Keratinocyte (primary cell): ENCODE results near the gene PLXNA1. TPM values are rescaled to one million over a fixed set of nuclear protein-coding genes. Genes with fewer than 3 reads are reported as not detected.

Experiments
- DNase-seq: peaks from one replicate; pipeline ENCODE4 v3.0.0-alpha.2; 2011; ENCODE audit warnings: low read depth, missing footprints, low spot score
- FAIRE-seq: peaks from 2 replicates; lab custom pipeline; 2011; peaks lifted over from hg19 to GRCh38; lab: Jason Lieb, UNC
- H2AFZ ChIP-seq: 2 replicates; pipeline ENCODE4 v1.6.0; 2012; ENCODE audit warnings: low read length, control low read depth, inconsistent platforms; ENCODE audit not compliant: control insufficient read depth
- H3K27ac ChIP-seq: 2 replicates; pipeline ENCODE4 v1.5.1; 2011; ENCODE audit warnings: low read length; ENCODE audit not compliant: control insufficient read depth, insufficient read depth
- H3K27me3 ChIP-seq: 3 replicates; pipeline ENCODE4 v1.6.0; 2011; ENCODE audit warnings: low read length; ENCODE audit not compliant: control insufficient read depth, insufficient read depth; ENCODE audit errors: extremely low read depth
- H3K36me3 ChIP-seq, 2 experiments: 2 replicates in 1 of 2; 3 replicates in 1 of 2; pipeline ENCODE4 v1.5.1; 2011; ENCODE audit warnings: low read length in 2 of 2, mild to moderate bottlenecking in 1 of 2; ENCODE audit not compliant: control insufficient read depth in 2 of 2, insufficient read depth in 2 of 2; ENCODE audit errors: extremely low read depth in 1 of 2
- H3K4me1 ChIP-seq: 3 replicates; pipeline ENCODE4 v1.5.1; 2011; ENCODE audit warnings: low read length; ENCODE audit not compliant: control insufficient read depth, insufficient read depth; ENCODE audit errors: extremely low read depth
- H3K4me2 ChIP-seq: 3 replicates; pipeline ENCODE4 v1.6.0; 2011; ENCODE audit warnings: low read depth, low read length; ENCODE audit not compliant: control insufficient read depth, insufficient read depth; ENCODE audit errors: extremely low read depth
- H3K4me3 ChIP-seq, 3 experiments: fragments of 200-600 bp in 1 of 3; sonication (generic) in 1 of 3; 2 replicates in 2 of 3; 3 replicates in 1 of 3; pipeline ENCODE4 v1.5.1; 2011 to 2016; ENCODE audit warnings: low read length in 3 of 3, mild to moderate bottlenecking in 3 of 3, control low read depth in 2 of 3, inconsistent platforms in 1 of 3, low read depth in 1 of 3, mixed read lengths in 1 of 3, mixed run types in 1 of 3, moderate library complexity in 1 of 3; ENCODE audit not compliant: control insufficient read depth in 2 of 3, insufficient read depth in 2 of 3; ENCODE audit errors: extremely low read depth in 1 of 3
- H3K79me2 ChIP-seq: 2 replicates; pipeline ENCODE4 v1.6.0; 2012; ENCODE audit warnings: low read length; ENCODE audit not compliant: control insufficient read depth, insufficient read depth
- H3K9ac ChIP-seq: 3 replicates; pipeline ENCODE4 v1.6.0; 2011; ENCODE audit warnings: low read length; ENCODE audit not compliant: control insufficient read depth, insufficient read depth; ENCODE audit errors: extremely low read depth
- H3K9me1 ChIP-seq: 3 replicates; pipeline ENCODE4 v1.6.0; 2011; ENCODE audit warnings: low read length; ENCODE audit not compliant: control insufficient read depth, insufficient read depth; ENCODE audit errors: extremely low read depth
- H3K9me3 ChIP-seq: 2 replicates; pipeline ENCODE4 v1.5.1; 2012; ENCODE audit warnings: low read depth, low read length; ENCODE audit not compliant: control insufficient read depth
- H4K20me1 ChIP-seq: 3 replicates; pipeline ENCODE4 v1.6.0; 2011; ENCODE audit warnings: low read length; ENCODE audit not compliant: control insufficient read depth, insufficient read depth; ENCODE audit errors: extremely low read depth
- CTCF ChIP-seq, 3 experiments: IDR thresholded peaks in 1 of 3; conservative IDR thresholded peaks in 1 of 3; optimal IDR thresholded peaks in 1 of 3; 2 replicates in 2 of 3; 3 replicates in 1 of 3; pipeline versions ENCODE3 to v1.5.1; 2011; ENCODE audit warnings: low read length in 3 of 3, mild to moderate bottlenecking in 3 of 3, moderate library complexity in 2 of 3, control low read depth in 1 of 3, inconsistent platforms in 1 of 3; ENCODE audit not compliant: insufficient read depth in 2 of 3; ENCODE audit errors: extremely low read depth in 1 of 3
- EZH2 ChIP-seq: IDR thresholded peaks from one replicate; pipeline ENCODE4 v1.6.1; 2012; ENCODE audit warnings: inconsistent platforms, mild to moderate bottlenecking, low read length, moderate library complexity
- dilution Hi-C: fragments of 300-500 bp; cut with MboI; formaldehyde crosslinking; loops from one replicate; pipeline ENCODE4 v1.7.0; 2020; ENCODE audit warnings: low sequenced_read_pairs; ENCODE audit not compliant: extremely low pct_ligation_motif_present
- polyA plus RNA-seq, 5 experiments: library from polyadenylated mRNA; depleted of rRNA in 3 of 5; stranded (reverse) in 3 of 5; stranded (forward) in 1 of 5; unstranded in 1 of 5; fragments of >200 nt; gene quantifications; 1 replicate in 1 of 5; 2 replicates in 3 of 5; 3 replicates in 1 of 5; pipeline versions ENCODE4 v1.2.1 to v1.2.3, GENCODE V29; 2011 to 2012; ENCODE audit warnings: missing spikeins in 2 of 5, low read depth in 1 of 5, low replicate concordance in 1 of 5

The PLXNA1 gene
- polyA plus RNA-seq, 1 donor (not counting 4 experiments of a cell fraction or from before 2014, with no cell fraction given): 38.4 TPM

- Histone ChIP-seq H3K9me1 (no peaks in the 10 kb centered on the region), H3K9ac (no peak overlapping the region), H3K27me3 (no peaks in the 10 kb centered on the region), H3K27ac (no peak overlapping the region), H3K4me1 (peaks cover 5% of the 10 kb centered on the region), H3K36me3 (peaks cover 27 to 54% of the 10 kb centered on the region in 2 experiments), H2AFZ (no peak overlapping the region), H3K9me3 (no peaks in the 10 kb centered on the region), H3K79me2 (peaks cover 100% of the 10 kb centered on the region), H3K4me3 (no peak overlapping the region), H3K4me2 (no peak overlapping the region), H4K20me1 (peaks cover 58% of the 10 kb centered on the region)
- TF ChIP-seq EZH2: no peak
- no peak for TF ChIP-seq CTCF (optimal IDR thresholded peaks at IDR 0.05 in 1 of 3, IDR thresholded peaks at IDR 0.05 in 1 of 3, conservative IDR thresholded peaks at IDR 0.05 in 1 of 3; ENCODE audit: extremely low read depth in 1 of 3, insufficient read depth in 2 of 3, low read length in 3 of 3)
- dilution Hi-C loops: no loop called here
- FAIRE-seq (no peak), DNase-seq (no peak)
Observed at GRCh38 chr3:126990890-126991289, 8.0 kb downstream of the PLXNA1 start.

DNA sequence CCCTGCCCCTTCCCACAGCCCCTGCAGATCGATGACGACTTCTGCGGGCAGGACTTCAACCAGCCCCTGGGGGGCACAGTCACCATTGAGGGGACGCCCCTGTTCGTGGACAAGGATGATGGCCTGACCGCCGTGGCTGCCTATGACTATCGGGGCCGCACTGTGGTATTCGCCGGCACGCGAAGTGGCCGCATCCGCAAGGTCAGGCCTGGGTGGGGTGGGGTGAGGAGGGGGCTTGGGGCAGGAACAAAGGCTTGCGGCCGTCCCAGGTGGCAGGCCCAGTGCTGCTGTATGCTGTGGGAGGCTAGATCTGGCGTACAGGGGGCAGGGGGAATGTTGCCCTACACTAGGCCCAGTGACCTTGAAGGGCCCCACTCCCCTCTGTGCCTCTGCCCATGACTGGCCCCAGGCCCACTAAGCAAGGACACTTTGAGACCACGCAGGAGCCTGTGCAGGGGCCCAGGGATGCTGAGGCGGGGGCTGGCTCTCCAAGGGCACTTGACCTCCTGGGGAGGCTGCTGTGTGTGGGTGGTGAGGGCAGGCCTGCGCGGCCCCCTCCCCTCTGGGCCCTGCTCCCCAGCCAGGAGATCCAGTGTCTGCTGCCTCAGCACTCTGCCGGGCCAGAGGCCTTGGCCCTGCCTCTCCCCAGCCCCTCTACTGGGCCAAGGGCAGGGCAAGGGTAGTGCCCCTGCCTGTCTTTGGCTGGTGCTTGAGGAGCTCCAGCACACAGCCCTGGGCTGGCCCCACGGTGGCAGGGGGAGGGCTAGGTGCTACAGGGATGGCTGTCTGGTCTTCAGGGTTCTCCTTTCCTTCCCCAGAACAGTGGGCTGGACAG is 8.7 kb downstream of the PLXNA1 start:
- Histone ChIP-seq H3K9me3 (no peaks in the 10 kb centered on the region), H3K27me3 (no peaks in the 10 kb centered on the region), H3K4me3 (no peak overlapping the region), H3K4me2 (no peak overlapping the region), H3K4me1 (no peaks in the 10 kb centered on the region), H3K36me3 (peaks cover 27 to 50% of the 10 kb centered on the region in 2 experiments), H2AFZ (no peak overlapping the region), H3K9ac (no peak overlapping the region), H3K79me2 (peaks cover 100% of the 10 kb centered on the region), H3K9me1 (no peaks in the 10 kb centered on the region), H4K20me1 (peaks cover 55% of the 10 kb centered on the region), H3K27ac (no peak overlapping the region)
- DNase-seq: no peak
- no peak for FAIRE-seq
- TF ChIP-seq CTCF (optimal IDR thresholded peaks at IDR 0.05 in 1 of 3, IDR thresholded peaks at IDR 0.05 in 1 of 3, conservative IDR thresholded peaks at IDR 0.05 in 1 of 3; ENCODE audit: extremely low read depth in 1 of 3, insufficient read depth in 2 of 3, low read length in 3 of 3) (no peak), EZH2 (no peak)
- dilution Hi-C loops: no loop called here
